Loucy (cell line): ENCODE results near the gene OR4D1.
A peak's percentile ranks its signal among the peaks of the same experiment; 100 is the strongest.

Experiments used
- CTCF ChIP-seq: fragments of 200-600 bp; sonication (generic); conservative IDR thresholded peaks from 2 replicates; pipeline ENCODE4 v1.5.1; 2014; ENCODE audit warnings: mild to moderate bottlenecking, antibody characterized with exemption, low read length
- EZH2phosphoT487 ChIP-seq: fragments of 200-600 bp; IDR thresholded peaks from 2 replicates; pipeline ENCODE4 v1.6.1; 2018; ENCODE audit warnings: antibody characterized with exemption, mild to moderate bottlenecking, moderate library complexity, borderline replicate concordance

- TF ChIP-seq CTCF = peak; percentile 77
- no peak for TF ChIP-seq EZH2phosphoT487
These were observed 26.3 kb upstream of the OR4D1 start for GRCh38 chr17:58121925-58122324.
